Naive thymus-derived CD4-positive, alpha-beta T cell (primary cell): ENCODE results near the gene UGT2B11. TPM values are rescaled to one million over a fixed set of nuclear protein-coding genes. Genes with fewer than 3 reads are reported as not detected.
"Not testable (repeated sequence)": the region's sequence is repeated elsewhere in the genome, so short reads cannot be mapped to it uniquely, and the experiment has no call there.

Source experiments
- ATAC-seq: fragments of 150-1000 bp; cut with Tn5 transposase; 2 replicates; pipeline ENCODE4 v1.10.0; 2021; ENCODE audit warnings: mild to moderate bottlenecking, moderate library complexity
- CTCF ChIA-PET: fragments of 350-600 bp; sonication (Branson Sonifier 250); formaldehyde crosslinking; loops from one replicate; lab custom pipeline; 2021; ENCODE audit warnings: antibody characterized with exemption; lab: Charles Lee
- POLR2A ChIA-PET: fragments of 350-600 bp; sonication (Branson Sonifier 250); formaldehyde crosslinking; loops from one replicate; lab custom pipeline; 2021; ENCODE audit warnings: antibody characterized with exemption, inconsistent platforms; lab: Charles Lee
- DNase-seq, 9 donors: peaks; one replicate each; pipeline versions ENCODE4 v3.0.0 to v3.0.0-alpha.2; 2020 to 2022; ENCODE audit warnings: mixed read lengths in 1 of 9
- H3K27ac ChIP-seq: one replicate; pipeline ENCODE4 v1.7.0; 2013; ENCODE audit warnings: mild to moderate bottlenecking, low read depth, low read length, moderate library complexity
- H3K27me3 ChIP-seq, 2 donors: one replicate each; pipeline ENCODE4 v1.7.0; 2013; ENCODE audit warnings: low read length in 2 of 2, mild to moderate bottlenecking in 2 of 2, moderate library complexity in 2 of 2; ENCODE audit not compliant: control insufficient read depth in 2 of 2, insufficient read depth in 2 of 2
- H3K36me3 ChIP-seq, 3 experiments: 1 replicate in 2 of 3; 2 replicates in 1 of 3; pipeline ENCODE4 v1.7.0; 2013; ENCODE audit warnings: low read length in 3 of 3, mild to moderate bottlenecking in 3 of 3, moderate library complexity in 1 of 3; ENCODE audit not compliant: insufficient read depth in 3 of 3, control insufficient read depth in 2 of 3
- H3K4me1 ChIP-seq, 2 donors: one replicate each; pipeline ENCODE4 v1.7.0; 2013; ENCODE audit warnings: low read length in 2 of 2, mild to moderate bottlenecking in 2 of 2, moderate library complexity in 1 of 2; ENCODE audit not compliant: control insufficient read depth in 2 of 2, insufficient read depth in 2 of 2
- H3K4me3 ChIP-seq: 2 replicates; pipeline ENCODE4 v1.7.0; 2013; ENCODE audit warnings: mild to moderate bottlenecking, low read length
- H3K9me3 ChIP-seq, 3 experiments: 1 replicate in 2 of 3; 2 replicates in 1 of 3; pipeline ENCODE4 v1.7.0; 2013; ENCODE audit warnings: low read length in 3 of 3; ENCODE audit not compliant: control insufficient read depth in 2 of 3
- H3K27ac Mint-ChIP-seq, 9 donors: one replicate each; pipeline ENCODE4 v1.8.0; 2020 to 2022; ENCODE audit warnings: mixed read lengths in 9 of 9, mild to moderate bottlenecking in 8 of 9, moderate library complexity in 5 of 9, inconsistent platforms in 2 of 9
- H3K27me3 Mint-ChIP-seq, 5 donors: one replicate each; pipeline ENCODE4 v1.8.0; 2021 to 2022; ENCODE audit warnings: mixed read lengths in 5 of 5, mild to moderate bottlenecking in 1 of 5
- H3K36me3 Mint-ChIP-seq, 5 donors: one replicate each; pipeline ENCODE4 v1.8.0; 2020 to 2022; ENCODE audit warnings: mixed read lengths in 5 of 5, mild to moderate bottlenecking in 3 of 5, inconsistent platforms in 1 of 5
- H3K4me1 Mint-ChIP-seq, 7 donors: one replicate each; pipeline ENCODE4 v1.8.0; 2020 to 2022; ENCODE audit warnings: mixed read lengths in 7 of 7, mild to moderate bottlenecking in 3 of 7, inconsistent platforms in 1 of 7
- H3K4me3 Mint-ChIP-seq, 10 donors: one replicate each; pipeline ENCODE4 v1.8.0; 2020 to 2022; ENCODE audit warnings: mild to moderate bottlenecking in 10 of 10, mixed read lengths in 10 of 10, moderate library complexity in 6 of 10, inconsistent platforms in 2 of 10
- H3K9me3 Mint-ChIP-seq, 11 donors: one replicate each; pipeline ENCODE4 v1.8.0; 2020 to 2022; ENCODE audit warnings: mixed read lengths in 11 of 11, mild to moderate bottlenecking in 4 of 11, inconsistent platforms in 1 of 11, moderate library complexity in 1 of 11
- intact Hi-C, 2 donors: fragments of 100-400 bp; cut with micrococcal nuclease; formaldehyde crosslinking; loops; one replicate each; pipeline ENCODE4 v1.15.1; 2023
- polyA plus RNA-seq, 2 donors: library from polyadenylated mRNA; unstranded; fragments of 300-500 nt; fragmentation: Illumina TruSeq; gene quantifications; one replicate each; pipeline ENCODE4 v1.2.3, GENCODE V29; 2021
- total RNA-seq, 6 experiments: library from RNA in 5 of 6; stranded (reverse) in 5 of 6; gene quantifications; 1 replicate in 5 of 6; 2 replicates in 1 of 6; pipeline ENCODE4 v1.2.3 and lab custom pipeline; 2021 to 2026

UGT2B11 gene
- total and polyA plus RNA-seq, 7 experiments from 2014 or later, result not detected

DNA sequence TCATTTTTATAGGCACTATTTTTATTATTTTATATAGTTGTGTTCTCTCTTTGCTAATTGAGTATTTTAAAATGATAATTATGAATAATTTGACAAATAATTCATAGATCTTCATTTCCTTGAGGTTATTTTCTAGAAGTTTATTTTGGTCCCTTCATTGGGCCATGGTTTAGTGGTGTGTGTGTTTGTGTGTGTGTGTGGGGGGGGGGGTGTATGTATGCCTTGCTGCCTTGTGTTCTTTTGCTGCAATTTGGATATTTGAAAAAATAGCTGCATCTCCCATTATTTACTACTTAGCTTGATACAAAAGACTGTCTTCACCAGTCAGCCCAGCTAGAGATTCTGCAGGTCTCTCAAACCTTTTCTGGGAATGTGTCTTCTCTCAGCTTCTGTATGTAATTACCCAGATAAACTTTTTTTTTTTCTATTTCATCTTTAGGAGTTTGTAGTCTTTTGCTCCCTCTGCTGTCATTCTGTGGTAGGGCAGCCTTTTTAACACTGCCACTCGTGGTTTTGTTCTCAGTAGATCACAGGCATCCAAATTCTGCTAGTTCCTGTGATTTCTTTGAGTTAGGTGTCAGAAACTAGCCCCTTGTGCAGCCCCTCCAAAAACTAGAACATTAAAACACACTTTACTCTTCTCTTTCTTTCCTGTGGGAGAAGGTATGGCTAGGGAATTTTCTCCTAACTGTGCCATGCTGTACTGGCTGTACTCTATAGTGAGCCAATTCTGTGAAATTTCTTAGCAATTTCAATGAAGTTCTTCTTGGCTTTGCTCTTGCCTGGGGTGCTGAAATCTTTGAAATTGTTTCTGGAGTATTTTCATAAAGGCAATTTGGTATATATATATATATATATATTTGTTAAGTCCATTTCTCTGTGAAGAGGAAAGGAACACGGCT, 44.1 kb downstream of the UGT2B11 start:
- H3K9me3 ChIP-seq, H3K9me3 Mint-ChIP-seq, H3K36me3 ChIP-seq, H3K4me3 Mint-ChIP-seq, POLR2A ChIA-PET, H3K4me1 ChIP-seq, CTCF ChIA-PET, H3K27me3 ChIP-seq, H3K36me3 Mint-ChIP-seq, H3K4me1 Mint-ChIP-seq, H3K4me3 ChIP-seq, H3K27ac Mint-ChIP-seq, H3K27ac ChIP-seq: not testable (repeated sequence)
- peaks cover 0 to 11% (median 0%) of the 10 kb centered on the region in 5 donors for H3K27me3 Mint-ChIP-seq
- DNase-seq (peak in 5 of 9 donors; percentile 5 to 32 (median 12)), ATAC-seq (peak; percentile 60)
- intact Hi-C loops, result loop anchor here in 1 of 2 donors (1.0 to 2.0 kb wide), 2 partner anchors 672 to 900 kb away; no protein-coding TSS in a partner anchor

DNA sequence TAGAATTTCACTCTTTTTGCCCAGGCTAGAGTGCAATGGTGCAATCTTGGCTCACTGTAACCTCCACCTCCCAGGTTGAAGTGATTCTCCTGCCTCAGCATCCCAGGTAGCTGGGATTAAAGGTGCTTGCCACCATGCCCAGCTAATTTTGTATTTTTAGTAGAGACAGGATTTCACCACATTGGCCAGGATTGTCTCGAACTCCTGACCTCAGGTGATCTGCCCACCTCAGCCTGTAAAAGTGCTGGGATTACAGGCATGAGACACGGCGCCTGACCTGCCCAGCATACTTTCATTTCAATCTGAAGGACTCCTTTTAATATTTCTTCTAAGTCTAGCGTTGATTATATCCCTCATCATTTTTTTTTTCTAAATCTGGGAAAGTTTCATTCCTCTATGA, 45.4 kb downstream of the UGT2B11 start:
- CTCF ChIA-PET, result not testable (repeated sequence)

DNA sequence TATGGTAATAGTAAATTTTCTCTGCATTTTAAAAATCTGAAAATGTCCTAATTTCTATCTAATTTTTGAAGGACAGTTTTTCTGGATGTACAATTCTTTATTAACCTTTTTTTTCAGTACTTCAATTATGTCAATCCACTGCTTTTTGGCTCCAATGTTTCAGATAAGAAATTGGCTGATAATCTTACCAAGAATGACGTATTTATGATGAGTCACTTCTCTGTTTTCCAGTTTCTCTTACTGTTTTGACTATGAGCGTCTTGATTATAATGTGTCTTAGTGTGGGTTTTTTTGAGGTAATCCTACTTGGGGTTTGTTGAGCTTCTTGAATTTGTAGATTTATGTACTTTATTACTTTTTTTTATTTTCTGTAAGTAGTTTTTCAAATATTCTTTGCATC, 47.2 kb downstream of the UGT2B11 start:
- H3K27ac Mint-ChIP-seq, result no peak overlapping the region
- peaks cover 0 to 6% (median 0%) of the 10 kb centered on the region in 5 donors for H3K27me3 Mint-ChIP-seq
- DNase-seq (no peak), ATAC-seq (no peak)
- Histone ChIP-seq H3K36me3 (no peaks in the 10 kb centered on the region), H3K4me1 (no peaks in the 10 kb centered on the region), H3K4me3 (no peak overlapping the region), H3K27ac (no peak overlapping the region), H3K27me3 (no peaks in the 10 kb centered on the region), H3K9me3 (no peaks in the 10 kb centered on the region)
- no peak overlapping the region for H3K4me3 Mint-ChIP-seq
- ChIA-PET POLR2A (no interaction called here), CTCF (no interaction called here)
- H3K4me1 Mint-ChIP-seq, result no peaks in the 10 kb centered on the region
- intact Hi-C loops, result no loop called here
- no peaks in the 10 kb centered on the region for H3K36me3 Mint-ChIP-seq
- H3K9me3 Mint-ChIP-seq, result peaks cover 0 to 10% (median 0%) of the 10 kb centered on the region in 11 donors

More for the DNA sequence above, 45.4 kb downstream of the UGT2B11 start:
- H3K4me1 ChIP-seq, H3K9me3 ChIP-seq, ATAC-seq, intact Hi-C loops, H3K27me3 ChIP-seq, POLR2A ChIA-PET, H3K4me1 Mint-ChIP-seq, H3K4me3 ChIP-seq, H3K4me3 Mint-ChIP-seq, DNase-seq, H3K27ac ChIP-seq, H3K27ac Mint-ChIP-seq, H3K9me3 Mint-ChIP-seq, H3K36me3 Mint-ChIP-seq, H3K27me3 Mint-ChIP-seq, H3K36me3 ChIP-seq: not testable (repeated sequence)

DNA sequence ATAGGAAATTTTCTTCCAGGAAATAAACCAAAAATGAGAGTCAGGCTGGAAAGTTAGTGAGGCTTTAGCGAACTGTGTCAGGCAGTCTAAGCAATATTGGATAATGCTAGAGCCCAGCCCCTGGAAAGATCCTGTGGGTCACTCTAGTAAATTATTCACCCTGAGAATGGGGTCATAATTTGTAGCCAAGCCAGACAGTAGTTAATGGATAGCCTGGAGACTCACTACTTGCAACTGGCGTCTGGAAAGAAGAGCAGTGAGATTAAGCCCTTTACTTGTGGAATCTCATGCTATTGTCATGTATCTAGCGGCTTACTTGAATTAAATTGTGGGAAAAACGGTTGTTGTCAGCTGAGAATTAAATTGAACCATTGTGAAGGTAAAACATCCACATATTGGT, 48.2 kb downstream of the UGT2B11 start:
- H3K4me3 Mint-ChIP-seq, H3K27me3 ChIP-seq, DNase-seq, POLR2A ChIA-PET, CTCF ChIA-PET, H3K36me3 ChIP-seq, ATAC-seq, intact Hi-C loops, H3K27ac Mint-ChIP-seq, H3K36me3 Mint-ChIP-seq, H3K27me3 Mint-ChIP-seq, H3K4me1 Mint-ChIP-seq, H3K4me3 ChIP-seq, H3K27ac ChIP-seq, H3K9me3 Mint-ChIP-seq, H3K4me1 ChIP-seq, H3K9me3 ChIP-seq: not testable (repeated sequence)

DNA sequence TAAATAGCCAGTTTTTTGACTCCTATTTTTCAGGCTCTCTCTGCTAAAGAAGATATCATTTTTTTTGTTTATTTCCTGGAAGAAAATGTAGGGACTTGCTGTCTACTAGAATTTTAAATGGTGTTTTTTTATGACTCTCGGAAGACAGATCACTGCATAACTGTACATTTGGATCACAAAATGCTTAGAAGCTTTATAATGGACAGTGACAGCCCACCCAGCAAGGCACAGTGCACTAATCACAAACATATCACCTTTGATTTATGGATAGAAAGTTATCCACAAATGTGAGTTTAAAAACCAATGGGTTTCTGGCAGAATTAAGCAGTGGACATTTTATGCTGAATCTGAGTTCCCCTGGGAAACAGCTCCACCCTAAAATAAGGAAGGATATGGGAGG, 48.8 kb downstream of the UGT2B11 start:
- H3K36me3 ChIP-seq, H3K27ac Mint-ChIP-seq, H3K27me3 Mint-ChIP-seq, H3K4me1 Mint-ChIP-seq, CTCF ChIA-PET, POLR2A ChIA-PET, H3K27me3 ChIP-seq, H3K27ac ChIP-seq, ATAC-seq, DNase-seq, H3K9me3 Mint-ChIP-seq, H3K4me1 ChIP-seq, H3K4me3 Mint-ChIP-seq, H3K9me3 ChIP-seq, intact Hi-C loops, H3K4me3 ChIP-seq, H3K36me3 Mint-ChIP-seq: not testable (repeated sequence)

DNA sequence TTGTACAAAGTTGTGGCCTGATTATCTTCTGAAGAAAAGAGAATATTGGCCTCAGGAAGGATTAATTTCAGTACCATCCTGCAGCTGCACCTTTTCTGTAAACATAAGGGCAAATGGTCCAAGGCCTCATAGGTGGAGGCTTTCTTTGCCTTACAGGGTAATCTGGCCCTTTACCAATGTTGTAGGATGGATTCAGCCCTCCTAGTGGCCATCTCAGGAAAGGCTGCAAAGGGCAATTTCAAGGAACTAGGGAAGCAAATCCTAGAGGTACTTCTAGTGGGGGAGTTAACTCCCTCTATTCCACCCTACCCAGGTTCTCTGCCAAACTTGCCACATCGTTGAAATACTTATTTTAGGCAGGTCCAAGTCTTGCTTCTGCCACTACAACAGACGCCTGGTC, 57.6 kb downstream of the UGT2B11 start:
- no peaks in the 10 kb centered on the region for H3K4me1 Mint-ChIP-seq
- ATAC-seq (no peak), DNase-seq (no peak)
- Histone ChIP-seq H3K36me3 (no peaks in the 10 kb centered on the region), H3K4me1 (no peaks in the 10 kb centered on the region), H3K4me3 (no peak overlapping the region), H3K27me3 (no peaks in the 10 kb centered on the region), H3K9me3 (no peaks in the 10 kb centered on the region), H3K27ac (no peak overlapping the region)
- H3K27me3 Mint-ChIP-seq, result no peaks in the 10 kb centered on the region
- no peaks in the 10 kb centered on the region for H3K9me3 Mint-ChIP-seq
- H3K36me3 Mint-ChIP-seq, result no peaks in the 10 kb centered on the region
- no peak overlapping the region for H3K27ac Mint-ChIP-seq
- POLR2A ChIA-PET, result no interaction called here
- CTCF ChIA-PET, result no interaction called here
- H3K4me3 Mint-ChIP-seq, result no peak overlapping the region
- intact Hi-C loops, result no loop called here

DNA sequence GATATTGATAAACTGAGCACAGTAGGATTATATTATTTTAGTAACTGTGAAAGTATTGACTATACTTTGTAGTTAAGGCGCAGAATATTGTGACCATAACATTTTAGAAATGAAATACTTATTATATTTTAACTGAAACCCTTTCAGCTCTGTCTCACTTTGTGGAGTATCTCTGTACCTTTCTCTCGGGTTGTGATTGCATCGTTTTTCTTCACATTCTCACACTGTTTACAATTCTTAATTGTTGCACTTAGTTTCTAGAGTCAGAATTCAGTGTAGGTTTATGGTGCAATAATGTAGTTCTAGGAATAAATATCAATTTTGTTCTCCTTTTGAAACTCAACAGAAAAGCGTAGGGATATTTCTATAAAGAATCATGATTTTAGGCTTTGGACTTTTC, 60.5 kb downstream of the UGT2B11 start:
- no peak for ATAC-seq
- CTCF ChIA-PET, result no interaction called here
- H3K27ac Mint-ChIP-seq, result no peak overlapping the region

More for the DNA sequence above, 60.5 kb downstream of the UGT2B11 start:
- H3K4me3 Mint-ChIP-seq, result no peak overlapping the region
- no peak for DNase-seq
- no peaks in the 10 kb centered on the region for H3K4me1 ChIP-seq
- no peak overlapping the region for H3K27ac ChIP-seq
- no peaks in the 10 kb centered on the region for H3K36me3 Mint-ChIP-seq
- POLR2A ChIA-PET, result no interaction called here
- intact Hi-C loops, result no loop called here
- peaks cover 0 to 2% (median 0%) of the 10 kb centered on the region in 11 donors for H3K9me3 Mint-ChIP-seq
- no peaks in the 10 kb centered on the region for H3K4me1 Mint-ChIP-seq
- H3K27me3 ChIP-seq, result no peaks in the 10 kb centered on the region
- no peaks in the 10 kb centered on the region for H3K9me3 ChIP-seq
- H3K36me3 ChIP-seq, result no peaks in the 10 kb centered on the region
- H3K27me3 Mint-ChIP-seq, result no peaks in the 10 kb centered on the region
- no peak overlapping the region for H3K4me3 ChIP-seq
